HG02763 (cell line): ENCODE measurements around the gene SORCS2.

ENCODE experiments used
- ATAC-seq: cut with Tn5 transposase; IDR thresholded peaks from one replicate; pipeline ENCODE4 v1.9.1; 2021; ENCODE audit warnings: mild to moderate bottlenecking, moderate library complexity; ENCODE audit not compliant: unreplicated experiment

Gene SORCS2

GRCh38 chr4:7261536-7261935 is 69.2 kb downstream of the SORCS2 start:
- no peak for ATAC-seq

- ATAC-seq = no peak
These were observed 69.8 kb downstream of the SORCS2 start for GRCh38 chr4:7262134-7262533.

GRCh38 chr4:7263166-7263565 is 70.8 kb downstream of the SORCS2 start:
- no peak for ATAC-seq

GRCh38 chr4:7264694-7265093 is 72.4 kb downstream of the SORCS2 start:
- no peak for ATAC-seq

GRCh38 chr4:7266525-7267292 is 74.4 kb downstream of the SORCS2 start:
- ATAC-seq = no peak

GRCh38 chr4:7267829-7268228 is 75.5 kb downstream of the SORCS2 start:
- ATAC-seq = no peak

- ATAC-seq = no peak
These were observed 76.6 kb downstream of the SORCS2 start for GRCh38 chr4:7268941-7269340.

GRCh38 chr4:7270121-7270520 is 77.8 kb downstream of the SORCS2 start:
- no peak for ATAC-seq

- ATAC-seq = no peak
These were observed 80.1 kb downstream of the SORCS2 start for GRCh38 chr4:7272404-7272803.

- no peak for ATAC-seq
These were observed 81.5 kb downstream of the SORCS2 start for GRCh38 chr4:7273738-7274297.

GRCh38 chr4:7275067-7275466 is 82.7 kb downstream of the SORCS2 start:
- ATAC-seq = no peak

- no peak for ATAC-seq
These were observed 83.3 kb downstream of the SORCS2 start for GRCh38 chr4:7275490-7276154.

- ATAC-seq = no peak
These were observed 84.2 kb downstream of the SORCS2 start for GRCh38 chr4:7276515-7276914.

- ATAC-seq = no peak
These were observed 85.9 kb downstream of the SORCS2 start for GRCh38 chr4:7278071-7278765.

- ATAC-seq = no peak
These were observed 86.6 kb downstream of the SORCS2 start for GRCh38 chr4:7278981-7279380.

GRCh38 chr4:7279902-7280301 is 87.6 kb downstream of the SORCS2 start:
- no peak for ATAC-seq

GRCh38 chr4:7280926-7281690 is 88.8 kb downstream of the SORCS2 start:
- ATAC-seq = no peak

- no peak for ATAC-seq
These were observed 89.6 kb downstream of the SORCS2 start for GRCh38 chr4:7281691-7282665.

- ATAC-seq = no peak
These were observed 90.6 kb downstream of the SORCS2 start for GRCh38 chr4:7282786-7283440.
